Activated CD8-positive, alpha-beta T cell treated with anti-CD3 and anti-CD28 coated beads for 36 hours (primary cell): Measurements from ENCODE around the gene HES2. TPM values are rescaled to one million over a fixed set of nuclear protein-coding genes. Genes with fewer than 3 reads are reported as not detected.

Experiments
- ATAC-seq: fragments of 200-7000 bp; cut with Tn5 transposase; one replicate; pipeline ENCODE4 v1.10.0; 2021; ENCODE audit warnings: mild to moderate bottlenecking, moderate library complexity
- CTCF ChIA-PET: fragments of 350-600 bp; sonication (Branson Sonifier 250); formaldehyde crosslinking; loops from one replicate; lab custom pipeline; 2021; ENCODE audit warnings: antibody characterized with exemption; lab: Charles Lee
- POLR2A ChIA-PET: fragments of 350-600 bp; sonication (Branson Sonifier 250); formaldehyde crosslinking; loops from one replicate; lab custom pipeline; 2021; ENCODE audit warnings: antibody characterized with exemption; lab: Charles Lee
- DNase-seq: peaks from one replicate; pipeline ENCODE4 v3.0.0-alpha.2; 2020
- H3K27ac Mint-ChIP-seq: one replicate; pipeline ENCODE4 v1.8.0; 2021; ENCODE audit warnings: mild to moderate bottlenecking, mixed read lengths
- H3K27me3 Mint-ChIP-seq: one replicate; pipeline ENCODE4 v1.8.0; 2021; ENCODE audit warnings: mixed read lengths
- H3K36me3 Mint-ChIP-seq: one replicate; pipeline ENCODE4 v1.8.0; 2021; ENCODE audit warnings: low read depth, mixed read lengths
- H3K4me1 Mint-ChIP-seq: one replicate; pipeline ENCODE4 v1.8.0; 2021; ENCODE audit warnings: low read depth, mixed read lengths
- H3K4me3 Mint-ChIP-seq: one replicate; pipeline ENCODE4 v1.8.0; 2021; ENCODE audit warnings: mild to moderate bottlenecking, moderate library complexity, mixed read lengths
- H3K9me3 Mint-ChIP-seq: one replicate; pipeline ENCODE4 v1.8.0; 2021; ENCODE audit warnings: mixed read lengths
- CTCF ChIP-seq: fragments of 200-600 bp; IDR thresholded peaks from one replicate; pipeline ENCODE4 v1.8.0; 2022; ENCODE audit warnings: antibody characterized with exemption, mild to moderate bottlenecking
- intact Hi-C: fragments of 100-400 bp; cut with micrococcal nuclease; formaldehyde crosslinking; loops from one replicate; pipeline ENCODE4 v1.10.0; 2022
- total RNA-seq, 2 experiments: library from RNA; stranded (reverse); gene quantifications; one replicate each; pipeline ENCODE4 v1.2.3, GENCODE V29; 2021

HES2 gene
- total RNA-seq, 2 experiments from 2014 or later: 0.29 TPM; not detected in 1

DNA sequence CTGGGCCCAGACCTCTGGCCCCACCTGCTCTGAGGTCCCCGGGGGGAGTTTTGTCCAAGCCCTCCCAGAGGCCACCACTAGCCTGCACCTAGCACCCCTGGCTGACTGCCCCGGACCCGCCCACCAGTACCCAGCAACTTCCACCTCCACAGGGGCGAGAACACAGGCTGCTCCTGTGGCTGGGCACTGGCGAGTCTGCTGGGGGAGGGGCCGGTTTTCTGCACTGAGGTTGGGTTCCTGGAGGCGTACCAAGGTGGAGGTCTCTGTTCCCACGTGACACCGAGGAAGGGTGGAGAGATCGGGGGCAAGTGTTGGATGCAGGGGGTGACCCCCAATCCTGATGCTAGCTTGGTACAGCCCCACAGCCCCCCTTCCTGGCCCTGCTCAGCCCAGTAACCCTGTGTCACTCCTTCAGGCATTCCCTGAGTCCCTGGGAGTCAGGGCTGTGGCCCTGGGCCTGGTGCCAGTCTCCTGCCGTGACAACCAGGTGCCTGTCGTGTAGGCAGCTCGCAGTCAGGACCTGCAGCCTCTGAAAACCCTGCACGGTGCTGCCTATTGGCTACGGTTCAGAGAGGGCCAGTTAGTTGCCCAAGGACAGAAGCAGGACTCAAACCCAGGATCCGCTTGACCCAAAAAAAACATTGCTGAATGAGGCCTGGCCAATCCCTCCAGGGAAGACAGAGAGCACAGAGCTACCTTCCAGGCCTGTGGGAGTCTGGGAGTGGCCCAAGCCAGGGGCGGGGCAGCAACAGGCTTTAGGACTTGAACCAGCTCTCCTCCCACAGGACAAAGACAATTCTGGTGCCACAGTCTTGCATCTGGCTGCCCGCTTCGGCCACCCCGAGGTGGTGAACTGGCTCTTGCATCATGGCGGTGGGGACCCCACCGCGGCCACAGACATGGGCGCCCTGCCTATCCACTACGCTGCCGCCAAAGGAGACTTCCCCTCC lies 8.0 kb upstream of the HES2 start:
- intact Hi-C loops: no loop called here
- H3K4me1 Mint-ChIP-seq: peaks cover 12% of the 10 kb centered on the region
- POLR2A ChIA-PET: no interaction called here
- CTCF ChIA-PET: interaction anchor here (1.2 kb wide), 1 partner anchor 11 kb away, joined by 3 read pairs; no protein-coding TSS in a partner anchor
- TF ChIP-seq CTCF: no peak
- H3K9me3 Mint-ChIP-seq: no peaks in the 10 kb centered on the region
- no peak for DNase-seq
- no peak overlapping the region for H3K27ac Mint-ChIP-seq
- H3K36me3 Mint-ChIP-seq: no peaks in the 10 kb centered on the region
- H3K27me3 Mint-ChIP-seq: peaks cover 25% of the 10 kb centered on the region
- ATAC-seq: no peak
- no peak overlapping the region for H3K4me3 Mint-ChIP-seq

DNA sequence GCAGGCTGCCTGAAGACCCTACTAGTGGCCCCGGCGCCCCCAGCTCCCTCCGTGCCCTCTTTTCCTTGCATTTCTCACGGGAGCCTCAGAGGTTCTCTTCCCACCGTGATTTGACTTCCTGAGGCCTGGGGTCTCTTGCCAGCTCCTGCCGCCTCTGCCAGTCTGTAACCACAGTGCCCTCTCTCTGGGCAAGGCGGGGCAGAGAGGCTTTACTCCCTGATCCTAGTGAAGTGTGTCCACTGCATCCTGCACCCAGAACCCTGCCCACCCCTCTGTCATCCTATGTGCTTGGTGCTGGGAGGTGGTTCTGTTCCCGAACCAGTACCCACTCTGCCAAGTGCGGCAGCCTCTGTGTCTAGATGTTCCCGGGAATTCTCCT lies 7.2 kb upstream of the HES2 start:
- DNase-seq: no peak
- POLR2A ChIA-PET: interaction anchor here (0.6 kb wide), 1 partner anchor 416 kb away, joined by 4 read pairs; no protein-coding TSS in a partner anchor
- Mint-ChIP-seq H3K27ac (no peak overlapping the region), H3K4me1 (peaks cover 12% of the 10 kb centered on the region), H3K36me3 (no peaks in the 10 kb centered on the region), H3K9me3 (no peaks in the 10 kb centered on the region), H3K27me3 (peaks cover 27% of the 10 kb centered on the region), H3K4me3 (no peak overlapping the region)
- intact Hi-C loops: no loop called here
- CTCF ChIA-PET: interaction anchor here (0.8 to 2.5 kb wide), 3 partner anchors 10 to 14 kb away, joined by 3 to 21 read pairs (median 5); no protein-coding TSS in a partner anchor
- ATAC-seq: no peak
- TF ChIP-seq CTCF: no peak

GRCh38 chr1:6426277-6426971 lies 6.7 kb upstream of the HES2 start:
- ATAC-seq (no peak), DNase-seq (no peak)
- H3K27ac Mint-ChIP-seq: no peak overlapping the region
- H3K27me3 Mint-ChIP-seq: peaks cover 32% of the 10 kb centered on the region
- no peaks in the 10 kb centered on the region for H3K9me3 Mint-ChIP-seq
- CTCF ChIA-PET: interaction anchor here (0.8 to 2.5 kb wide), 3 partner anchors 10 to 15 kb away, joined by 3 to 21 read pairs (median 5); no protein-coding TSS in a partner anchor
- intact Hi-C loops: no loop called here
- TF ChIP-seq CTCF: no peak
- POLR2A ChIA-PET: interaction anchor here (0.6 kb wide), 1 partner anchor 416 kb away, joined by 4 read pairs; no protein-coding TSS in a partner anchor
- no peaks in the 10 kb centered on the region for H3K36me3 Mint-ChIP-seq
- peaks cover 12% of the 10 kb centered on the region for H3K4me1 Mint-ChIP-seq
- H3K4me3 Mint-ChIP-seq: no peak overlapping the region

DNA sequence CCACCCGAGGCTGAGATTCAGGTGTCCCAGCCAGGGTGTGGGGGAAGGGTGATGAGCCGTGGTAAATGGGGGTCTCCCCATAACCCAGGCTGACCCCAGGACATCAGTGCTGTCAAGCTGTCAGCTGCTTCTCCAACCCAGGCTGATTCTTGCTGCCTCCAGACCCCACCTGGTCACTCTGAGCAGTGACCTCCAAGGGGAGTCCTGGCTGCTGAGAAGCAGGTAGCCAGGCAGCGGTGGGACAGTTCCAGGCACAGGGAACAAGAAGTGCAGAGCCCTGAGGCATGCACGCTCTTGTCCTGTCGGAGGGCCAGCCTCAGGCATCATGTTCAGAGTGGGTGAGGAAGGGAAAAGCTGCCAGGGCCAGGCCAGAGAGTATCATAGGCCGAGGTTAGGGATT lies 5.9 kb upstream of the HES2 start:
- intact Hi-C loops: no loop called here
- TF ChIP-seq CTCF: no peak
- ChIA-PET POLR2A (no interaction called here), CTCF (interaction anchor here (2.5 kb wide), 1 partner anchor 12 kb away, joined by 21 read pairs; no protein-coding TSS in a partner anchor)
- Mint-ChIP-seq H3K4me3 (no peak overlapping the region), H3K9me3 (no peaks in the 10 kb centered on the region), H3K36me3 (no peaks in the 10 kb centered on the region), H3K27me3 (peaks cover 40% of the 10 kb centered on the region), H3K27ac (no peak overlapping the region), H3K4me1 (peaks cover 12% of the 10 kb centered on the region)
- ATAC-seq (no peak), DNase-seq (no peak)
